ENCODE measurements around the gene IRF4.

DNA sequence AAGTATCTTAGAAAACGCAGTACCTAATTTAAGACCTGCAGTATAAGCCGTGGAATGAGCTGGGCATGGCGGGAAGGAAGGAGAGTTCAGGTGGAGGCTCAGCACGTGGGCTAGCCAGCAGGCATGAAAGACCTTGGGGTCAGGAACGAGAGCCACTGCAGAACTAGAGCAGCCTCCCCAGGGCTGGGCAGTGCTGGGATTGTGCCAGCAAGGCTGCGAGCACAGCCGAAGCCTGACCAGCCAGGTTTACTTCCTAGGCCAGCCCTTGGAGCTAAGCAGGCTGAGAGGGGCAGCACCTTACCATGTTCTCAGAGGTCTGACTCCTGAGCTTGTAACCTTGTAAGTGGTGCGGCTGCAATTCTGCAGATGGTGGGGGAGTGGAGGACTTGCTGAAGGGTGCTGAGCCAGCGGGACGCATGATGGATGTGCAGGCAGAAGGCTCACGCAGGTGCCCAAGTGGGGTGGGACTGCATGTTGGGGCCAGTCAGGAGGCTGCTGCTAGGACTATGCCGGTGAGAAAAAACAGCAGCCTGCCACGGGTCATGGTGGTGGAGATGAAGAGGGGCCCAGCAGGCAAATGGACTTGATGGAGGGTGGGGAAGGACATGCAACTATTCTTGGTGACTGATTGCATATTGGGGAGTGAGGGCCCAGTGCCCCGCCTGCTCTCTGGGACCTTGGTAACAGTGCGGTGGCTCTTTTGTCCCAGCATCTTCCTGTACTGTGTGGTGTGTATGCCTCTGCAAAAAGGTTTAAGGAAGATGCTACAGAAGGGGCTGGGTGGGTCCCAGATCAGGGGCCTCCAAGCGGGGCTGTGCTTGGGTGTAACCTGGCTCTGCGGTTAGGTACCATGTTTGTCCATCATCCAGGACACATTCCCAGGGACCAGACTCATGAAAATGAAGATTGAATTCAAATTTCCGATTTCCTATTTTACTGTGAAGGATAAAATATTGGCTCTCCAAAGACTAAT is 37.6 kb upstream of the IRF4 start:
- TF ChIP-seq POLR2A (IDR thresholded peaks at IDR 0.05) = no peak
- TF ChIP-seq, protein P1, sequence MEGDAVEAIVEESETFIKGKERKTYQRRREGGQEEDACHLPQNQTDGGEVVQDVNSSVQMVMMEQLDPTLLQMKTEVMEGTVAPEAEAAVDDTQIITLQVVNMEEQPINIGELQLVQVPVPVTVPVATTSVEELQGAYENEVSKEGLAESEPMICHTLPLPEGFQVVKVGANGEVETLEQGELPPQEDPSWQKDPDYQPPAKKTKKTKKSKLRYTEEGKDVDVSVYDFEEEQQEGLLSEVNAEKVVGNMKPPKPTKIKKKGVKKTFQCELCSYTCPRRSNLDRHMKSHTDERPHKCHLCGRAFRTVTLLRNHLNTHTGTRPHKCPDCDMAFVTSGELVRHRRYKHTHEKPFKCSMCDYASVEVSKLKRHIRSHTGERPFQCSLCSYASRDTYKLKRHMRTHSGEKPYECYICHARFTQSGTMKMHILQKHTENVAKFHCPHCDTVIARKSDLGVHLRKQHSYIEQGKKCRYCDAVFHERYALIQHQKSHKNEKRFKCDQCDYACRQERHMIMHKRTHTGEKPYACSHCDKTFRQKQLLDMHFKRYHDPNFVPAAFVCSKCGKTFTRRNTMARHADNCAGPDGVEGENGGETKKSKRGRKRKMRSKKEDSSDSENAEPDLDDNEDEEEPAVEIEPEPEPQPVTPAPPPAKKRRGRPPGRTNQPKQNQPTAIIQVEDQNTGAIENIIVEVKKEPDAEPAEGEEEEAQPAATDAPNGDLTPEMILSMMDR (IDR thresholded peaks at IDR 0.05 in 8 of 11, conservative IDR thresholded peaks at IDR 0.05 in 3 of 11) = no peak
